ENCODE data around the gene PLD4. TPM values are rescaled to one million over a fixed set of nuclear protein-coding genes. Genes with fewer than 3 reads are reported as not detected.
"Not testable (repeated sequence)": the region's sequence is repeated elsewhere in the genome, so short reads cannot be mapped to it uniquely, and the experiment has no call there.

Gene PLD4
- total RNA-seq, 2 donors from 2014 or later, result 0.30 TPM; not detected in 1

DNA sequence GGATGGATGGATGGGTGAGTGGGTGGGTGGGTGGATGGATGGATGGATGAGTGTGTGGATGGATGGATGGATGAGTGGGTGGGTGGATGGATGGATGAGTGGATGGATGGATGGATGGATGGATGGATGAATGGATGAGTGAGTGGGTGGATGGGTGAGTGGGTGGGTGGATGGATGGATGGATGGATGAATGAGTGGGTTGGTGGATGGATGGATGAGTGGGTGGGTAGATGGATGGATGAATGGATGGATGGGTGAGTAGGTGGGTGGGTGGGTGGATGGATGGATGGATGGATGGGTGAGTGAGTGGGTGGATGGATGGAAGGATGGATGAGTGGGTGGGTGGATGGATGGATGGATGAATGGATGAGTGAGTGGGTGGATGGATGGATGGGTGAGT is 34.4 kb upstream of the PLD4 start:
- H3K27ac Mint-ChIP-seq; H3K27me3 Mint-ChIP-seq (ENCODE audit: low read depth); DNase-seq; H3K36me3 Mint-ChIP-seq (ENCODE audit: insufficient read depth in 2 of 2); H3K4me3 Mint-ChIP-seq; H3K9me3 Mint-ChIP-seq; H3K4me1 Mint-ChIP-seq (ENCODE audit: low read depth); ATAC-seq (replicated peaks in 1 of 2): not testable (repeated sequence)

DNA sequence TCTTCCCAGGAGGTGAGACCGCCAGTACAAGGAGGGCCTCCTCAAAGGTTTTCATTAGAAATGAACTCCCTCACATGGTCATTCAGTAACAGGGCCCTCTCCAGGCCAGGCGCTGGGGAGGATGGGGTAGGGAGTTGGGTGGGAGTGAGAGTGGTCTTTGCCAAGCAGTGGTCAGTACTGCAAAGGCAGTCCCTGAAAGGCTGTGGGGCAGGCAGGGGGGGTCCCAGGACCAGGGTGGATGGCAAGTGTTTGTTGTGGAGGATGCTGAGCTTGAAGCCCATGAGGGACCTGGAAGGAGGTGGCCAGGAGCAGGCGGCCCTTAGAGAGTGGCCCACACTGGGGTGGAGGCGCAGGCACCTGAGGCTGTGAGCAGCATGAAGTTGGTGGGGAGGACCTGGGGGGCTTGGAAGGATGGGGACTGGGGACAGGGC is 33.5 kb upstream of the PLD4 start:
- no peak overlapping the region for H3K27ac Mint-ChIP-seq
- no peaks in the 10 kb centered on the region for H3K9me3 Mint-ChIP-seq
- H3K4me1 Mint-ChIP-seq (ENCODE audit: low read depth), result no peaks in the 10 kb centered on the region
- no peak overlapping the region for H3K4me3 Mint-ChIP-seq
- ATAC-seq (replicated peaks in 1 of 2) (no peak), DNase-seq (peak in 1 of 2 donors; percentile 0)
- no peaks in the 10 kb centered on the region for H3K27me3 Mint-ChIP-seq (ENCODE audit: low read depth)
- no peaks in the 10 kb centered on the region for H3K36me3 Mint-ChIP-seq (ENCODE audit: insufficient read depth in 2 of 2)

DNA sequence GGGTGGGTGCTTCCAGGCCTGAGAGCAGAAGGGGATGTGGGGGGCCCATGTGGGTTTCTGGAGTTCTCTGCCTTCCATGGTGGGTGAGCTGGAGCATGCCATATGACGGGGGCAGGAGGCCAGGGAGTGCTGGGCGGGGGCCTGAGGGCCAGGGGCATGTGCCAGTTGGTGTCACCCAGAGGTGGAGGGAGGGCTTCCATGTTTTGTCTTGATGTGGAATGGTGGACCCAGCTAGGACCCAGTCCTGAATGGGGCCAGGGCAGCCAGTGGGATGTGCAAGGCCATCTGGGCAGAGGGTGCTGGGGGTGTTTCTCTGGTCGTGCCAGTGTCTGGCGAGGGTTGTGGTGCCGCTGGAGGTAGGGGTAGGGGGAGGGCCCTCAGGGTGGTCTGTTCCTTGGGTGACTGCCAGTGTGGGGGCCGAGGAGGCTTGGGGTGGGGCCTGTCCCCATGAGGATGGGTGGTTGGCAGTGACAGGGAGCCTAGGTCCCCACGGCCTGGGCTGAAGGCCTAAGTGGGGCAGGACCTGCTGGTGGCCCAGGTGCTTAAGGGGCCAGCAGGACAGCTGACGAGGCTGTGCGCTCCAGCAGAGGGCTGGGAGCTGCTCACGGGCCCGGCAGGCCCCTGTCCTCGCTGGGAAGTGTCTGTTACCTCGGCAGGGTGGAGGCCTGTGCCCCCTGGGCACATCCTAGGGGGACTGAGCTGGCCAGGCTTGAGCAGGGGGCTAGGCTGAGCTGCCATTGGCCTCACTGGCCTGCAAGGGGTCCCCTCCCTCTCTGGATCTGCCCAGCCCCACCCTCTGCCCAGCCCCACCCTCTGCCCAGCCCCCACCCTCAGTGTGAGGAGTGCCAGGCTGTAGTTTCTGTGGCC is 32.8 kb upstream of the PLD4 start:
- H3K4me3 Mint-ChIP-seq, result no peak overlapping the region
- H3K27ac Mint-ChIP-seq, result no peak overlapping the region
- H3K4me1 Mint-ChIP-seq (ENCODE audit: low read depth), result no peaks in the 10 kb centered on the region
- no peak for ATAC-seq (replicated peaks in 1 of 2)
- no peaks in the 10 kb centered on the region for H3K9me3 Mint-ChIP-seq
- no peaks in the 10 kb centered on the region for H3K36me3 Mint-ChIP-seq (ENCODE audit: insufficient read depth in 2 of 2)
- H3K27me3 Mint-ChIP-seq (ENCODE audit: low read depth), result no peaks in the 10 kb centered on the region
- peak in 1 of 2 donors; percentile 0 for DNase-seq

DNA sequence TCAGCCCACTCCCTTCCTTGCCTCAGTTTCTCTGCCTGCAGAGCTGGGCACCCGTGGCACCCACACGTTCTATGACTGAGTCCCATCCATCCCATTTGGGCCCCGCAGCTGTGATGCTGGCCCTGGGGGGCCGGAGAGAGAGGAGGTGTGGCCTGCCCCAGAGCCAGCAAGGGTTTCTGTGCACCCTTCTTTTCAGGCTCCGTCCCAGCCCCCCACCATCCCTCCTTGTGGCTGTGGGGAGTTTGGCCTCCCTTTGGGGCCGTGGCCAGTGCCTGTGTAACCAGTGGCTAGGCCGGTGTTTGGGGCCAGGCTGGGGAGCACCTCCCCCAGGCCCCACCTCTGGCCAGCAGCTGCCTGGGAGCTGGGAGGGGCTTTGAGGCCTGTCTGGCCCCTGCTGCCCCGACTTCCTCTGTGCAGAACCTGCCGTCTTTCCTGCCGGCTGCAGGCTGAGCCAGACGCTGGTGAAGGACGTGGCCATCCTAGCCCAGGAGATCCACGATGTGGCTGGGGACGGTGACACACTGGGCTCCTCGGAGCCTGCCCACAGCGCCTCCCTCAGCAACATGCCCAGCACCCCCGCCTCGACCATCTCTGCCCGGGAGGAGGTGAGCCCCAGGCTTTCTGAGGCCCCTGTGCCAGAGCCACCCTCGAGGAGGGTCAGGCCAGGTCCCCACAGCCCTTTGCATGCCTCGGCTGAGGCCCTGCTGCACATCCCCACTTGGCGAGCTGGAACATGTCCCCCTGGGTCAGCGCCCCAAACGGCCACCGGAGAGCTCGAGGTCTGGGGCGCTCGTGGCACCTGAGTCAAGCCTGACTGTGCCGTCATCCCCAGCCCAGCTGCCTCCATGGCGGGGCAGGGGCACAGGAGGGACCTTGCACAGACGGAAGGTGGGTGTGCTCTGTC is 31.9 kb upstream of the PLD4 start:
- peak in 1 of 2 donors; percentile 0 for DNase-seq
- H3K27ac Mint-ChIP-seq, result no peak overlapping the region
- ATAC-seq (replicated peaks in 1 of 2), result no peak
- no peaks in the 10 kb centered on the region for H3K36me3 Mint-ChIP-seq (ENCODE audit: insufficient read depth in 2 of 2)
- no peaks in the 10 kb centered on the region for H3K4me1 Mint-ChIP-seq (ENCODE audit: low read depth)
- H3K9me3 Mint-ChIP-seq, result no peaks in the 10 kb centered on the region
- no peaks in the 10 kb centered on the region for H3K27me3 Mint-ChIP-seq (ENCODE audit: low read depth)
- H3K4me3 Mint-ChIP-seq, result no peak overlapping the region

DNA sequence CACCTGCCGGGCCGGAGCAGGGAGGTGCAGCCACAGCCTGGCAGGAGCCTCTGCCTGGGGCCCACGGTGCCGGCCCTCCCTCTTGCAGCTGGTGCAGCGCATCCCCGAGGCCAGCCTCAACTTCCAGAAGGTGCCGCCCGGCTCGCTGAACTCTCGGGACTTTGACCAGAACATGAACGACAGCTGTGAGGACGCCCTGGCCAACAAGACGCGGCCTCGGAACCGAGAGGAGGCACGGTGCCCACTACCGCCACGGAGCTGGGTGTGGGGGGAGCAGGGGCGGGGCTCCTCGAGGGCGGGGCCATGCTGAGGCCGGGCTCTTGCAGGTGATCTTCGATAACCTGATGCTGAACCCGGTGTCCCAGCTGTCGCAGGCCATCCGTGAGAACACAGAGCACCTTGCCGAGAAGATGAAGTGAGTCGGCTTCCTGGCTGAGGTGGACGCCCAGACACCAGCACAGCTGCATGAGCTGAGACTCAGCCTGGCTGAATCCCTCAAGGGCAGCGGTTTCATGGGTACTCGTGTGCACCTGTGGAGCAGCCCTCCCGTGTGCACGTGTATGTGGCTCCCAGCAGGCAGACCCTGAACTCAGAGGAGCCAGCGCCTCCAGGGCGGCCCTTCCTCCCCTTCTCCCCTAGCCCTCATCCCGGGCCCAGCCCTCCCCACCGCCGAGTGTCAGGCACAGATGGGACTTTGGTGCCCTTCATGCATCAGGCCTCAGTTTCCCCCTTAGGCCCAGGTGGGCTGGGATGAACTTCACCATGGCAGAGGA is 31.1 kb upstream of the PLD4 start:
- no peaks in the 10 kb centered on the region for H3K36me3 Mint-ChIP-seq (ENCODE audit: insufficient read depth in 2 of 2)
- H3K4me3 Mint-ChIP-seq, result no peak overlapping the region
- H3K27me3 Mint-ChIP-seq (ENCODE audit: low read depth), result no peaks in the 10 kb centered on the region
- H3K9me3 Mint-ChIP-seq, result no peaks in the 10 kb centered on the region
- H3K4me1 Mint-ChIP-seq (ENCODE audit: low read depth), result no peaks in the 10 kb centered on the region
- ATAC-seq (replicated peaks in 1 of 2) (no peak), DNase-seq (no peak)
- no peak overlapping the region for H3K27ac Mint-ChIP-seq

DNA sequence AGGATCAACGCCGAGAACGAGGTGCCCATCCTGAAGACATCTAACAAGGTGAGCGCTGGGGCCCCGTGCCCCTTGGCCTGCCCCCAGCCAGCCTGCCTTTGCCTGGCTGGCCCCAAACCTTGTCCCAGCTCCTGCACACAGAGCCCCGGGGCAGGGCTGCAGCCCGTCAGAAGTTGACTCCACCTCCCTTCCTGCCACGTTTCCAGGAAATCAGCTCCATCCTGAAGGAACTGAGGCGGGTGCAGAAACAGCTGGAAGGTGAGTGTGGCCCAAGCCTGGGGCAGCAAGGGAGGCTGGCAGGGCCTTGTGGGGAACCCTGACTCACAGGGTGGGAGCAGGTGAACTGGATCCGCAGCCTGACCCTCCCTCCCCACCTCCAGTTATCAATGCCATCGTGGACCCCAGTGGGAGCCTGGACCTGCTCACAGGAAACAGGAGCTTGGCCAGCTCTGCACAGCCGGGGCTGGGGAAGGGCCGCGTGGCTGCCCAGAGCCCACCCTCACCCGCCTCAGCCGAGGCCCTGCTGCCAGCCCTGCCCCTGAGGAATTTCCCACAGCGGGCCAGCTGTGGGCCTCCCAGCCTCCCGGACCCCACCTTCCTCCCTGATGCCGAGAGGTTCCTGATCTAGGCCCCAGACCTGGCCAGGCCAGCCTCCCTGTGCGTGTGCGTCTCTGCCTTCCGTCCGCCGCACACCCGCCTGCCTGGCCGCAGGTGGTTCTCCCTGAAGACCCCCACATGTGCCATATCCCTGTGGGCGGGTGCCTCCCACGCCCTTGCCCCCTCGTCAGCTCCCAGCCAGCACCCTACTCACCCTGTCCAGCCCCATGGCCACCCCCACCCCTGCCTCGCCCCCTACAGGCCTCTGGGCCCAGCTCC is 30.1 kb upstream of the PLD4 start:
- Mint-ChIP-seq H3K36me3 (ENCODE audit: insufficient read depth in 2 of 2) (no peaks in the 10 kb centered on the region), H3K4me3 (no peak overlapping the region), H3K27ac (no peak overlapping the region), H3K9me3 (no peaks in the 10 kb centered on the region), H3K4me1 (ENCODE audit: low read depth) (no peaks in the 10 kb centered on the region), H3K27me3 (ENCODE audit: low read depth) (no peaks in the 10 kb centered on the region)
- DNase-seq, result no peak
- no peak for ATAC-seq (replicated peaks in 1 of 2)

DNA sequence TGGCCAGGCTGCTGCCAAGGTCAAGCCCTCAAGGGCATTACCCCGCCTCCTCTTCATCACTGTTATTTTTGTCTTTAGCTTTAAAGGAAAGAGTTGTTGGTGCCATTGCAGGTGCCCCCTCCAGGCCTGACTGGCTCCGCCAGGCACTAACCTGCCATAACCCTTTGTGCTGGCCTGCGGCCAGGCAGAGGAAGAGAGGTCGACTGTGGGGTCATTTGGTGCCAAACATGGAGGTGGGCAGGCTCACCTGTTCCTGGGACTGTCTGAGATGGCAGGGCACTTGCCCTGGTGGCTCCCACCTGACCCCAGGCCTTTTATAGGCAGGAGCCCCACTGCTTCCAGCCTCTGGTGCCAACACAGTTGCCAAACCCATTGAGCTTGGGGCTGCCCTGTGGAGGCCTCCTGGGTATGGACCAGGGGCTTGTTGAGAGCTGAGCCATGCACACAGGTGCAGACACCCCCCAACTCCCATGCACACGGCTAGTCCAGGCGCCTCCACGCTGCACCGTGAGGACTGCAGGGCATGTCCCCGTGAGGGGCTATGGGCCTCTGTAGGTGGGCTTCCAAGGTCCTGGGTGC is 29.4 kb upstream of the PLD4 start:
- no peaks in the 10 kb centered on the region for H3K9me3 Mint-ChIP-seq
- H3K4me3 Mint-ChIP-seq, result no peak overlapping the region
- H3K27ac Mint-ChIP-seq, result no peak overlapping the region
- no peaks in the 10 kb centered on the region for H3K4me1 Mint-ChIP-seq (ENCODE audit: low read depth)
- ATAC-seq (replicated peaks in 1 of 2) (no peak), DNase-seq (no peak)
- no peaks in the 10 kb centered on the region for H3K36me3 Mint-ChIP-seq (ENCODE audit: insufficient read depth in 2 of 2)
- no peaks in the 10 kb centered on the region for H3K27me3 Mint-ChIP-seq (ENCODE audit: low read depth)

DNA sequence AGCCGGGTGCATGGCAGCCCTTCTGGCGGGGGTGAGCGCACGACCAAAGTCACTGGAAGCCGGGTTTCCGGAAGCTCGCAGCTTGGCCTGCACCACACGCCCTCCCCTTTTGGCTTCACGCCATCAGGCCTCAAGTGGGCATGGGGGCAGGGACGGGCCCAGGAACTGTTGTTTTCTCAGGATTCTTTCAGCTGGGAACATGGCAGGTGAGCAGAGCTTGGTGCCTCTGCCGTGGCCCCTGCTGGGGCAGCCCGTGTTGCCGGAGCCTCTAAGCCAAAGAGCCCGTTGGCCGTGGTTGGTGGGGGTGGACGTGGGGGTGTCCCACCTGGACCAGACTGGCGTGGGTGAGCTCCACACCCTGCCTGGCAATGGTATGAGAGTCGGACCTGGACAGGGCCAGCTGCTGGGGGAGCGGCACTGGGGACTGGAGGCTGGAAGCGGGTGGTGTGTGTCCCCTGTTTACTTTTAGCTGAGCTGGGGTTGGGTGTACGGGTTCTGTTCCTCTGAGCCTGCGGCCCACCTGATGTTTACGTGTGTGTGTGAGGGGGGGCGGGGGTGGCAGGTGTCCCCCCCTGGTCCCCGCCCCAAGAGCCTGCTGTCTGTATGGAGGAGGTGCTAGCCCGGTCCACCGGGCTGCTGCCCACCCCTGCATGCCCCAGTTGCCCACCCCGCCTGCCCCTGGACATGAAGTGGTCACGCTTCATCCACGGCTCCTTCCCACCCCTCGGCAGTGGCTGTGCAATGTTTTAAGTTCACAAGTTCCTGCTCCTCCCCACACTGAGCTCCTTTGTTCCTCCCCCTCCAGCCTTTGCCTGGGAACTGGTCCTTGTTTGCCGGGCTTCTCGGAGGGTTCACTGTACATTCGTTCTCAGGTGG is 28.7 kb upstream of the PLD4 start:
- Mint-ChIP-seq H3K27me3 (ENCODE audit: low read depth) (no peaks in the 10 kb centered on the region), H3K4me3 (no peak overlapping the region), H3K27ac (no peak overlapping the region), H3K36me3 (ENCODE audit: insufficient read depth in 2 of 2) (no peaks in the 10 kb centered on the region), H3K4me1 (ENCODE audit: low read depth) (no peaks in the 10 kb centered on the region), H3K9me3 (no peaks in the 10 kb centered on the region)
- no peak for DNase-seq
- ATAC-seq (replicated peaks in 1 of 2), result no peak

DNA sequence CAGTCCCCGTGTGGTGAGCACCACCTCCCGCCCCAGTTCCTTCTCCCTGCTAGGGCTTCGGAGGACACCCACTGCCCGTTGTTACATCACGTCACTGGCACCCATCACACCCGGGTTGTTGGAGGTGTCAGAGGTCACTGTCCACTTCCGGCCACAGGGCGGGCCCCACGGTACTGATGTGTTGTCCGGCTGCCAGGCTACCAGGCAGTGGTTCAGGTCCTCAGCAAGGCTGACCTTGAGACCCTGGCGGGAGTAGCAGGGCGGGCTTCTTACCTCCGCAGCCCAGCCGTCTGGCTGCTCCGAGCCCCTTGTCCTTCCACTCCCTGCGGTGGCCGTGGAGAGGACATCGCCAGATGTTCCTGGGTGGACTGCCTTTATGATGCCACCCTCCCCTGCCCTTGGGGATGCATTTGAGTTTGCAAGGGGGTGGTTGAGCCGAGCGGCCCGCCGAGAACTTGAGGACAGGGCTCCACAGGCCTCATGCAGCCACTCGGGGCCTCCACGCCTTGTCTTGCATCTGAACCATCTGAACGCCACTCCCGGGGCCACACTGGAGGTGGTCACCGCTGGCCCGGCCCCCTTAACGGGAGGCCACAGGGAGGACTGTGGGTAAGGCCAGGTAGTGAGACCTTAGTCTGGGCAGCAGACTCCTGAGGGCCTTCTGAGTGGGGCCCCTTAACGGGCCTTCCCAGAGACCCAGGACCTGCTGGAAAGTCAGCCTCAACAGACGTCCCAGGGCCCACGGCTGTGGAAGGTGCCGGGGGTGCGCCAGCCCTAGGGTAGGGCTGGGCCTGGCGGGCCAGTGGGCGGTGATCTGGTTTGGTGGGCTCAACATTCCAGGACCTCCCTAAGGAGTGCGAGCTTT is 27.1 kb upstream of the PLD4 start:
- no peak for DNase-seq
- H3K36me3 Mint-ChIP-seq (ENCODE audit: insufficient read depth in 2 of 2), result no peaks in the 10 kb centered on the region
- H3K4me1 Mint-ChIP-seq (ENCODE audit: low read depth), result no peaks in the 10 kb centered on the region
- no peak for ATAC-seq (replicated peaks in 1 of 2)
- H3K27ac Mint-ChIP-seq, result no peak overlapping the region
- H3K4me3 Mint-ChIP-seq, result no peak overlapping the region
- H3K9me3 Mint-ChIP-seq, result no peaks in the 10 kb centered on the region
- H3K27me3 Mint-ChIP-seq (ENCODE audit: low read depth), result no peaks in the 10 kb centered on the region

DNA sequence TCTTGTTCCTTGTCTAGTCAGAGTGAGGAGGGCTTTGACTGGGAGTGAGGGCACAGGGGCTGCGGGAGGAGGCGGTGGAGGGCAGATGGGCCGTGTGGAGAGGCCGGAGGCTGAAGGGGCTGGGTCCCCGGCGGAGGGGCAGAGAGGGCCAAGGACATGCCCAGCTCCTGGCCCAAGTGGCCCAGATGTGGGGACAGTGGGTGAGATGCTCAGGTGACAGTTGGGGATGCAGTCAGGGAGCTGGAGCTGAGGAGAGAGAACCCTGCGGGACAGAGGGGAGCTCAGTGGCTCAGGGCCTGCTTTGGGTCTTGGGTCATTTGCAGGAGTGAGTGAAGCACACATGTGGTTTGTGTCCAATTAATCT is 26.5 kb upstream of the PLD4 start:
- no peaks in the 10 kb centered on the region for H3K4me1 Mint-ChIP-seq (ENCODE audit: low read depth)
- no peaks in the 10 kb centered on the region for H3K36me3 Mint-ChIP-seq (ENCODE audit: insufficient read depth in 2 of 2)
- DNase-seq (no peak), ATAC-seq (replicated peaks in 1 of 2) (no peak)
- no peak overlapping the region for H3K27ac Mint-ChIP-seq
- H3K27me3 Mint-ChIP-seq (ENCODE audit: low read depth), result peaks cover 2% of the 10 kb centered on the region
- H3K9me3 Mint-ChIP-seq, result no peaks in the 10 kb centered on the region
- H3K4me3 Mint-ChIP-seq, result no peak overlapping the region

Data from activated T-cell treated with anti-CD3 and anti-CD28 coated beads, Interleukin-2, amount 50 U/mL, for 72 hours (primary cell).